SW 1271 (cell line): ENCODE measurements around the gene HHAT.

ENCODE experiments used
- DNase-seq, 2 experiments: peaks; one replicate each; lab custom pipeline; 2025; lab: John Stamatoyannopoulos, UW

The HHAT gene

DNA sequence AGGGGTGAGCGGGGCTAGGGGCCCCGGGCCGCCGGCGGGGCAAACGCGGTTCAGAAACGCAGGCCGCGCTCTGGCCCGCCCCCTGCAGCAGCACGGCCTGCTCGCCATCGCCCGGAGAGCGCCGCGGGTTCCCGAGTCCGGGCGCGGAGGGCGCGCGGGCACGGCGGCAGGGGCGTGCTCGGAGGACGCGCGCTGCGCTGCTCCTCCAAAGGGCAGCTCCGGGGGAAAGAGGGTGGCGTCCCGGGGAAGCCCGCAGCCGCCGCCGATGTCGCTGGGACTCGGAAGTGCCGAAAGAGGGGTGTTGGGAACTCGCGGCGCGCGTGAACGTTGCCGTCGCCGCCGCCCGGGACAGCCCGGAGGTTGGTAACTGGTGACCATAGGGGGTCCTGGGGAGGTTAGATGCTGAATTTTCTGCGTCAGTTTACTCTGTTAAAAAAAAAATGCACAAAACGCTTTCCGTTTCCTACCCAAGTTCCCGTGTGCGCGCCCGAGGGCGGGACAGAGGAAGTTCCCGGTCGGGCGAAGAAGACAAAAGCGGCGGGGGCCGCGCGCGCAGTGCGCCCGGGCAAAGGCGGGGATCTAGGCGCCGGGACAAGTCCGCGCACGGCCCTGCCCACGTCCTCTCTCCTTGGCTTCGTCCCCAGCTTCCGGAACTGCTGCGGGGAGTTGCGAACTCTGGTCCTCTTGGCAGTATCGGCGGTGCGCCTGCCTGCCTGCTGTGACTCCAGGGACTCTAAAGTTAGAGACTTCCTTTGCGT is at the start of gene HHAT:
HHAT (plus strand) TSS at position 157 of the 758 bp plus-strand sequence. CDS start 20,074 bp downstream, outside the sequence.
- peak; percentile 4 to 51 for DNase-seq

- DNase-seq, result no peak
Observed at GRCh38 chr1:210280221-210280620, 48.5 kb upstream of the HHAT start.

- no peak for DNase-seq
Observed at GRCh38 chr1:210288116-210288515, 40.6 kb upstream of the HHAT start.

DNA sequence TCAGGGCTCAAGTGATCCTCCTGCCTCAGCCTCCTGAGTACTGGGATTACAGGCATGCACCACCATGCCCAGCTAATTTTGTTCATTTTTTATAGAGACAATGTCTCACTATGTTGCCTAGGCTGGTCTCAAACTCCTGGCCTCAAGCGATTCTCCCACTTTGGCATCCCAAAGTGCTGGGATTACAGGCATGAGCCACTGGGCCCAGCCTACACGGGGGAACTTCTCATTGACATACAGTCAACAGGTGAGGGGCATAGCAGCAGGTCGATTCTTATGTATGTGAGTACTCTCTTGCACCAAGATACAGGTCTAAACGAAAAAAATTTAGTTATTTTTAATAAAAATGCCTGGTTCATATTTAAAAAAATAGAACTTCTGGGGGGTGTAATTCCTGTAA is 39.5 kb upstream of the HHAT start:
- no peak for DNase-seq

DNA sequence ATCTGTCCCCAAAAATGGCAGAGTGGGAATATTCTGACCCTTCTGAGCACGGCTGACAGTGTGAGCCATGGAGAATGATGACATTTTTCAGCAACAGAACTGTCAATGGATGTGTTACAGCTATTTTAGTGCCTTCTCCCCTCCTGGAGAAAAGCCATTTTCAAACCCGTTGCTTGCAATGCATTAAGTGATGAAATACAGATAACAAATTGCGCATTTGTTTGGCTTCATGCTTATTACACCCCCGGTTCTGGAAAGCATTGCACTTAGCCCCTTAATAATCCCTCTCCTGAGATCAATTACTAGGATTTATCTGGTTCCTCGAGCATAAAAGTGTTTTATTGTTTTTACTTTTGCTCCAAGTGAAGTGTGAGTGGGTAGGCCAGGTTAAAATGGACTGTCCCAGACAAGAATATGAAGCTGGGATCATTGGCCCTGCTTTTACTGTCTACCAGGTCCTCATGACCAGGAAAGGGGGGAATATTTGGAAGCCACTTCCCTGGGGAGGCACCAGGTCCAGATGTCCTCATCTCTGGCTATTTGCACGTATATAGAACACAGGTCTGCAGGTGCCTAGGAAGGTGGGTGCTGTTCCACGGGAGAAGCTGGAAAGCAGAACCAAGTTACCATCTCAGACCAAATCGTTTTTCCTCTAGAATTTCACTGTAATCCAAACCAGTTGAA is 37.5 kb upstream of the HHAT start:
- no peak for DNase-seq

DNA sequence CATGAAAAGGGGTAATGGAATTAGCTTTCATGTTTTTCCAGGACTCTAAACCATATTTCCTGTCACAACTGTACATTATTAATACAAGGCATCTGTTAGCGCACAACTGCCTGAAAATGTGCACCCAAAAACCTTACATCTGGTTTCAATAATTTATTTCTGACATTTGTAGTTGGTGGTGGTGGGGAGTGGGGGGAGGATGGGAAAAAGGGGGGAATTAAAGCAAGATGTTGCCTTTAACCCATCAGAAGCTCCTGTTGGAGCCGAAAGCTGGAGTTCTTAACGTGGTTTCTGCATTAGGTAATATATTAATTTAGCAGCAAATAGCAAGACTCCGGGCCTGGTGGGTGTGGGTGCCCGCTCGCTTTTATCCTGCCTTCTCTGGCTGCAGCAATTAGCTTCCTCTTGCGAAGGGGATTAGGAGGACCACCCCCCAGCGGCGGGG is 36.9 kb upstream of the HHAT start:
- DNase-seq, result no peak

DNA sequence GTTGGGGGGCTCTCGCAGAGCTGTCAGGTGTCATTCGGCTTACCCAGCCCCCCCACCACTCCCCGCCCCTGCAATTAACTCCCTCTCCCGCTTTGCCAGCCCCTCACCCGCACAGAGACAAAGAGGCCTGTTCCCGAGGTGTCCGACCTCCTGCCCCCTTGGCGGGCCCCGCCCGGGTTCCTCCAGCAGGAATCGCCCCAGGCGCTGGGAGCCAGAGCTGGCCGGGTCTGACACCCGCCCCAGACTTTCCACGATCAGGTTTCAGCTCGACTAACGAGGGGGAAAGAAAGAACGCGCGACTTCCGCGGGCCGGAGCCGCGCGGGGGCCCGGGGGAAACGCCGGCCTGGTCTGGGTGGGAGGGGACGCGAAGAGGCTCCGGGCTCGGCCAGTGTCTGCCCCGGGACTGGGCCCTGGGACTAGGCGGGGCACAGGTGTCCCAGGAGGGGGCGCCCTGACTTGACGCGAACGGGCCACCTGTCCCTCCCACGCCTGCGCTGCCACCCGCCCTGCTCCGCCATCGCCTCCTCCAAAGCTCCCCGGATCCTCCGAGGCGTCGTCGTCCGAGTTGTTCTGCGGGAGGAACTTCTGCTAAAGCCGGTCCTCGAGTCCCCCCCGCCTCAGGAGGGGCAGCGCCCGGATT is 36.4 kb upstream of the HHAT start:
- no peak for DNase-seq

DNA sequence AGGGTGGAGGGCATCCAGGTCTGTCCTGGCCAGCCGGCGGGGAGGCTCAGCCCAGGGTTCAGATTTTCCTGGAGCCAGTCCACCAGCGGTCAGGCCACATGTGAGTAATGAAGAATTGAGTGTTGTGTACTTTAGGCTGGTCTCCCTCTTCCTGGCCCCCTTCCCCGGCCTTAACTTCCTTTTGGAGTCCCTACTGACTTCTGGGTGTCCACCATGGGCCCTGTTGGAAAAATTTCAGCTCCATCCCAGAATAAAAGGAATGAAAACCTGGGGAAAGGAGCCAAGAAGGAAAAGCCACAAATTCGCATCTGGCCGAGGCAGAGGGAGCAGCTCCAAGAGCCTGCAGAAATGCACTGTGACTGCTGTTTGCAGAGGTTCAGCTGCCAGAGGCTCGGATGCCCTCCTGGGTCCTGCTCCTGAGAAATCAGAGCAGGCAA is 35.5 kb upstream of the HHAT start:
- no peak for DNase-seq

GRCh38 chr1:210294999-210295745 is 33.5 kb upstream of the HHAT start:
- DNase-seq, result no peak

- no peak for DNase-seq
Observed at GRCh38 chr1:210296682-210297081, 32.0 kb upstream of the HHAT start.

DNA sequence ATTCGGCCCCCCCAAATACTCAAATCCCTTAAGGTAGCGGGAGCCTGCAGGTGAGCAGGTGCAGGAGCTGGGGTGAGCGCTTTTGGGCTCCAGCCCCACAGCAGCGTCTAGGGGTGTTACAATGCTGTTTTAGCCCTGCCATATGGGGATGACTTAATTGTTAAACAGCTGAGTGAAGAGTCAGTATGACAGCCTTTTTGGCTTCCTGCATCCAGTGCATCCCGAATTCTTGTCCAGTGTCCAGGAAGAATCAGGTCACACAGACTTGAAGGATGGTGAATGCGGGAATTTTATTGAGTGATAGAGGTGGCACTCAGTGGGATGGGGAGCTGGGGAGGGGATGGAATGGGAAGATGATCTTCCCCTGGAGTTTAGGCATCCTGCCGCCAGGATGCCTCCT is 30.4 kb upstream of the HHAT start:
- no peak for DNase-seq

DNA sequence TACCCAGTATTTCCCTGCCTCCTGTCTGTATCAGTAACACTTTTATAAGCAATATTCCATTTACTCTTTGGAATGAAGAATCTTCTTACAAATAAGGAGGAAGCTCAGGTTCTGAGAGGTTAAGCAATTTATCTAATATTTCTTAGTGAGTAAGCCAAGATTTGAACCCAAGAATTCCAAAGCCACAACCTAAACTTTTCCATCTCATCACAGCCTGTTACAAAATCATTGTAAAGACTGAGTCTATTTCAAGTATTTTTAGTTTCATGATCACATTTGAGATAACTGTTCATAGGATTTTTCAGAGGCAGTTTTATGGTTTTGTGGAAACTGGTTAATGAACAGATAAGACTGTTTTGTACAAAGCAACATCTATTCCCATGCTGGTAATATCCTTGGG is 29.8 kb upstream of the HHAT start:
- DNase-seq, result no peak

GRCh38 chr1:210299501-210299900 is 29.2 kb upstream of the HHAT start:
- DNase-seq, result no peak

GRCh38 chr1:210300923-210301614 is 27.6 kb upstream of the HHAT start:
- no peak for DNase-seq

DNA sequence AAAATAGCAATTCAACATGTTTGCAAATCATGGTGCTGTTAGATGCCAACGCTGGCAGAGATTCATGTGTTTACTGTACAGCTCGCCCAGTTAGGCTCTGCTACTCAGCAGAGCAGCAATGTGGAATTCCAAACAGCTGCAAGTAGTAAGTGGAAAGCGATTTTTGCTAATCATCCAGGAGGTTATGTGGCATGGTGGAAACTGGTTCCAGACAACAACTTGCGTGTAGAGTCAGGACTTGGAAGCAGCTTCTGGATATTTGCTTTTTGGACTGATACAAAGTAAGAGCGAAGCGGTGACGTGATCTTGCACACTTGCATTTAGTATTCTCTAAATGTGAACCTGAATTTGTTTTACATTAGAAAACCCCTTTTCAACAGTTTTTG is 27.1 kb upstream of the HHAT start:
- DNase-seq, result no peak

- no peak for DNase-seq
Observed at GRCh38 chr1:210302501-210302900, 26.2 kb upstream of the HHAT start.

- no peak for DNase-seq
Observed at GRCh38 chr1:210303391-210303790, 25.3 kb upstream of the HHAT start.

- no peak for DNase-seq
Observed at GRCh38 chr1:210310562-210311153, 18.0 kb upstream of the HHAT start.

DNA sequence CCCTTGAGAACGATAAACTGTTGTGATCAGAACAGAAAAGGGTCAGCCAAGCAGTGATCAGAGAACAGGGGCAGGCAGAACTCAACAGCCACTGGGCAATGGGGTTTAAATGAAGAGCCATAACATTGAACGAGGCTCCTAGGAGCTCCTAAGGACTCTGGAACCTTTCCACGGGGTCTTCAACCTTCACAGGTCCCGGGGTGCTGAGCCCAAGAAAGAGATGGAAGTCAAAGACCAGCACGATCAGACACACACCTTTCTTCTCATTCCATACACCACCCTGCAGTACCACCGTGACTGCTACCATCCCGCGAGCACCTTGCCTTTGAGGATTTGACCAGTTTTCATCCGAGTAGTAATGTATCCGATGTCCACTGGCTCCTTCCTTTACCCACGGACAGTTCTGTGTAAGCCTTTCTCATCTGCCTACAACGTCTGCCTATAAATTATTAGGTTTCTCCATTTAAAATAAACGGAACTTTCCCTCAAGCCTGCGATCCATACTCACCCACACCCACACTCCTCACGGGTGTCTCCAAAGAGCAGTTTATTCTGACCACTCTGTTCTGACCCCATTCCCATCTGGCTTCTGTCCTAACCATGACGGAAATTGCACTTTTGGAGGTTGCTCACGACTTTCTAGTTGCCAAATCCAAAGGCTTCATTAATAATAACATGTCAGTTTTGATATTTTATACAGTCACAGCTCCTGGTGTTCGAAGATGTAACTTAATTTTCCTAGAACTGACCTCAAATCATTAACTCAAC is 16.8 kb upstream of the HHAT start:
- no peak for DNase-seq

- no peak for DNase-seq
Observed at GRCh38 chr1:210313046-210313595, 15.6 kb upstream of the HHAT start.
